GOT3 (cell line): Measurements from ENCODE around the gene VPS9D1.
A peak's percentile ranks its signal among the peaks of the same experiment; 100 is the strongest.
"Not testable (repeated sequence)": the region's sequence is repeated elsewhere in the genome, so short reads cannot be mapped to it uniquely, and the experiment has no call there.

Source experiments
- DNase-seq: peaks from one replicate; lab custom pipeline; 2025; ENCODE audit warnings: mixed read lengths; lab: John Stamatoyannopoulos, UW

The VPS9D1 gene

DNA sequence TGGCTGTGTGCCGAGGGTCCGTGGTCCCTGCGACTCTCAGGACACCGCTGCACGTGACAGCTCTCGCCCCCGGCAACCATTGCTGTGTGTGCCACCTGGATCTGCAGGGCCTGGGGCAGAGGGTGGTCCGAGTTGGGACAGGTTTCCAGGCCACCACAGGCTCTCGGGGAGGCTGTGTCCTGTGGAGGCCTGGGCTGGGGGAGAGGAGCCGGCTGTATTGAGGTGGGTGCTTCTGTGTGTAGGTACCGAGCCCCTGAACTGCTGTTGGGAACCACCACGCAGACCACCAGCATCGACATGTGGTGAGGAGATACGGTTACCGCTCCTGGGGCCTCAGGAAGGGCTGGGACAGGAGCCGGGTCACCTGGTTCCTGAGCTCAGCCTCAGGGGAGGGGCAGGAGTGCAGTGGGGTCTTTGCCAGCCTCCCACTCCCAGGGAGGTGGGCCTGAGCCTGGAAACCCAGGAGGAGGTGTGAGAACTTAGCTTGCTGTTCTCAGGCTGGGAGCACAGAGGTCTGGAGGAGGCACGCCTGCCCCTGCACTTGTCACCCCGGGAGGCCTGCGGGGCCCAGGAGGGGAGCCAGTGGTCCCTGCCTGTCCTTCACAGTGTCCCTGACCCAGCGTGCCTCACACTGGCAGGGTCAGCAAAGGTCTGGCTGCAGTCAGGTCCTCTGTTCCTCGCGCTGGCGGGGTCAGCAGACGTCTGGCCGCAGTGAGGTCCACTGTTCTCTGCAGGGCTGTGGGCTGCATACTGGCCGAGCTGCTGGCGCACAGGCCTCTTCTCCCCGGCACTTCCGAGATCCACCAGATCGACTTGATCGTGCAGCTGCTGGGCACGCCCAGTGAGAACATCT lies 26.5 kb downstream of the VPS9D1 start:
- DNase-seq: no peak

DNA sequence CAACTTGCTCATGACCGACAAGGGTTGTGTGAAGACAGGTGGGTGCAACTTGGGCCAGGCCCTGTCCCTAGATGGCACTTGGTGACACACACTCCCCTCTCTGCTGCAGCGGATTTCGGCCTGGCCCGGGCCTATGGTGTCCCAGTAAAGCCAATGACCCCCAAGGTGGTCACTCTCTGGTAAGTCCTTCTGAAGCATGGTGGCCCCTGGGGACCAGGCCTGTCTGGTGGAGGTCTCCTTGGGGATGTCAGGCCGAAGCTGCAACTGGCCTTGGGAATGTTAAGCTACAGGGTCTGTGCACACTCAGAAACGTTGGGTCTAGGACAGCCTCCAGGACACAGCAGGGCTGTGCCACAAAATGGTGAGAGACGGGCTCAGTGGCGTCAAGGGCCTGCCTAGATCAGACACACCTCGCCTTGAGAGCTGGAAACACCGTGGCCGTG lies 27.4 kb downstream of the VPS9D1 start:
- no peak for DNase-seq

DNA sequence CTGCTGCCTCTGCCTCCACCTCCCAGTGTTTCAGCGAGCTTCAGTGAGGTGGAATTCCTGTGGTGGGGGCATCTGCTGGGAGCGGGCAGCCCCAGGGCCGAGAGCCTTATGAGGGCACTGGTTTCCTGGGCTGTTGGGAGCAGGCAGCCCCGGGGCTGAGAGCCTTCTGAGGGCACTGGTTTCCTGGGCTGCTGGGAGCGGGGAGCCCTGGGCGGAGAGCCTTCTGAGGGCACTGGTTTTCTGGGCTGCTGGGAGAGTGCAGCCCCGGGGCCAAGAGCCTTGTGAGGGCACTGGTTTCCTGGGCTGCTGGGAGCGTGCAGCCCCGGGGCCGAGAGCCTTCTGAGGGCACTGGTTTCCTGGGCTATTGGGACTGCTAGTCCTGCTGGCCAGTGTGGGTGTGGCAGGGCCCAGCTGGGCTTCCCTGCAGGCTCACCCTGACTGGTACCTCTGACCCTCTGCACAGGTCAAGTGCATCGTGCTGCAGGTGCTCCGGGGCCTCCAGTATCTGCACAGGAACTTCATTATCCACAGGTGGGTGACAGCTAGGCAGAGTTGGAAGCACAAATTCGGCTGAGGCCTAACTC lies 28.6 kb downstream of the VPS9D1 start:
- no peak for DNase-seq

DNA sequence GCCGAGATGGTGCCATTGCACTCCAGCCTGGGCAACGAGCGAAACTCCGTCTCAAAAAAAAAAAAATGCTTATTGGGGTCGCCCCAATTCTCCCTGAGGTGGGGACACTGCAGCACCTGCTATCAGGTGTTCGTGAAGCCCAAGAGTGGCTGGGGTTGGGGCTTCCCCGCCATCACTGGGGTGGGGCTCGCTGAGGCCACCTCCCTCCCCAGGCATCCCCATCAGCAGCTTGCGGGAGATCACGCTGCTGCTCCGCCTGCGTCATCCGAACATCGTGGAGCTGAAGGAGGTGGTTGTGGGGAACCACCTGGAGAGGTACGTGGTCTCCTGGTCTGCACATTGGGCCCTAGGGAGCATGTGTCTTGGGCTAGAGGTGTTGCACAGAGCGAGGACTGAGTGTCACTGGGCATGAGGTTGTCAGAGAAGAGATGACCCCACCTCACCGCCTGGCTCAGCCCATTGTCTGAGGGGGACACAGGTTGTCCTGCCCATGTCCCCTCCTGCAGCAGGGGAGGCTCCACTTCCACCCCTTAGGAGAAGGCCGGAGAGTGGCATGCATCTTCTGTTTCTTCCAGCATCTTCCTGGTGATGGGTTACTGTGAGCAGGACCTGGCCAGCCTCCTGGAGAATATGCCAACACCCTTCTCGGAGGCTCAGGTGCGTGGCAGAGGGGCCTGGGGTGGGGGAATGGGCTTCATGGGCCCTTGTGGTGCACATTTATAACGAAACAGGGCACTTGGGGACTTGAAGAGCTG lies 29.3 kb downstream of the VPS9D1 start:
- DNase-seq: no peak

DNA sequence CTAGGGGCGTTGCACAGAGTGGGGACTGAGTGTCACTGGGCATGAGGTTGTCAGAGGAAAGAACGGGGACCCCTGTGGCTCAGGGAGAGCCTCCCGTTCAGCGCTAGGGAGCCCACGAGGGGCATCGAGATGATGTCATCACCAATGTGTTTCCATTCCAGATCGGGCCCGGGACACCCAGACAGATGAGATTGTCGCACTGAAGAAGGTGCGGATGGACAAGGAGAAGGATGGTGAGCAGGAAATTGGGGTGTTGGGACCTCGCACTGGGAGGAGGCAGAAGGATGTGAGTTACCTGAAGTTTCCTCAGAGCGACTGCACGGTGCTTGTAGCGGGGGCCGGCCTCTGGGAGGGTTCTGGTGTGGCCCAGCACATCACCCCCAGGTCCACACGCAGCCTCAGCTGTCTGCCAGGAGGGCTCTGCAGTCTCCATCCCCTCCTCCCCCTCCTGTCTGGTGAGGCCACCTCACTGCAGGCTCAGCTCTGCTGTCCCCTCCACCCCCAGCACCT lies 30.3 kb downstream of the VPS9D1 start:
- DNase-seq: no peak

DNA sequence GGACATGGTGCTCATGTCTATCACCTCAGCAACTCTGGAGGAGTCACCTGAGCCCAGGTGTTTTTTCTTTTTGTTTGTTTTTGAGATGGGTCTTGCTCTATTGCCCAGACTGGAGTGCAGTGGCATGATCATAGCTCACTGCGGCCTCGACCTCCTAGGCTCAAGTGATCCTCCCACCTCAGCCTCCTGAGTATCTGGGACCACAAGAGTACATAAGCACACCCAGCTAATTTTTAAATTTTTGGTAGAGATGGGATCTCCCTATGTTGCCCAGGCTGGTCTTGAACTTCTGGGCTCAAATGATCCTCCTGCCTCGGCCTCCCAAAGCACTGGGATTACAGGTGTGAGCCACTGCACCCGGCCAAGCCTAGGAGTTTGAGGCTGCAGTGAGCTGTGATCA lies 31.1 kb downstream of the VPS9D1 start:
- not testable (repeated sequence) for DNase-seq

DNA sequence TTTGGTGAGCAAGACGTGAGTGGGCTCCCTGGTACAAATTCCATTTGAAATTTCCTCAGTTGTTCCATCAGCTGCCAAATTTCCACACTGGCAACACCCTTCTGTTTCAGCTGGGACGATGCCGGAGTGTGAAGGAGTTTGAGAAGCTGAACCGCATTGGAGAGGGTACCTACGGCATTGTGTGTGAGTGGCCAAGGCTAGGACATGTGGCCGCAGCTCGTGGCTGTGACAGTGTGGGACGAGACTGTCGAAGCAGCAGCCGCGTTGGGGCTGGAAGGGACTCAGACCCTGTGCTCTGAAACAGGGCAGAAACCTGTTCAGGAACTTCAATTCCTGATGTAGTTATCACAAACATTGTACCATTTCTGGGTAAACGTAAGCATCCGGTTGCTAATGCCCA lies 31.6 kb downstream of the VPS9D1 start:
- no peak for DNase-seq

DNA sequence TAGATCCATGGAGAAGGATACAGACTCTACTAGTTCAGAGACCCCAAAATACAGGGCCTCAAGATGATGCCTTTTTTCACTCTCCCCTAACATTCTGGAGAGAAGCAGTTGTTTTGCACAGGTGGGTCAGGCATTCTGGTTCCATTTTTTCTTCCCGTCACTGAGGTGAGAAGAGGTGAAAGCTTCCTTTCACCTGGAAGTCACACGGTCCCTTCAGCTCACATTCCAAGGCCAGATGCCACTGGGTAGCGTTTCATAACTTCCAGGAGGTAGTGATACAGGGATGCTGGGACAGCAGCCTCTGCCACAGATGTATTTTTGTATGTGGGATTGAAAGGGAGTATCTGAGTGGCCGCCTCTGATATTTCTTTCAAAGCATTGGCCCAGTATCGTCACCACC lies 32.3 kb downstream of the VPS9D1 start:
- DNase-seq: no peak

DNA sequence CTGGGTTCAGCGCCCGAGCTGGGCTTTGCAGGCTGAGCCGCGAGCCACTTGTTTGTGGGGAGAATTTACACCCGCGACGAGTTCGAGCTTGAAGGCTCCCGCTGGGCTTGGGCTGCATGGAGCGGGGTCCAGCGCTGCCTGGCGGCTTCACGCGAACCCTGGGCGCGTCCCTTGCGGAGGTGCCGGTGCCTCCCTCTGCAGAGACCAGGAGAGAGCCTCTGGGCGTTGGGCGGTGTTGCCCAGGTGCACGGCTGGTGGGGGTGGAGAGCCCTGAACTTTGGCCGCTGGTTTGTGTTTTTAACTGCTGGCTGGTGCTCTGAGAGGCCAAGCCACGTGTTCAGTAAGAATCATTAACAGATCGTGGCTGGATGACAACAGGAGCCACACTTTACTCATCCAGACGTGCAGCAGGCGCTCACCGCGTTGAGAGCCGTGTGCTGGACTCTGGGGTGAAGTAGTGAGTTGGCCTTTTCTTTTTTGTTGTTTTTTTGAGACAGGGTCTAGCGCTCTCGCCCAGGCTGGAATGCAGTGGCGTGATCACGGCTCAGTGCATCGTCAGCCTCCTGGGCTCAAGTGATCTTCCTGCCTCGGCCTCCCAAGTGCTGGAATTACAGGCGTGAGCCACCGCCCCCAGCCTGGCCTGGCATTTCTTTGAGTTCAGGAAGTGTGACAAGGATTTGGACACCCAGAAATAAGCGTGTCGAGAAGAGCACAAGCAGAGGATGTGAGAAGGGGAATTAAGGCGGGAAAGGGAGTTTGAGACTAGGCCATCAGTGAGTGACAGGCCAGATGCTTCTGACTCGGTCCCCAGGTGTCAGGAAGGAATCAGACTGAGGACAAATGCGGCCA lies 33.4 kb downstream of the VPS9D1 start:
- no peak for DNase-seq

DNA sequence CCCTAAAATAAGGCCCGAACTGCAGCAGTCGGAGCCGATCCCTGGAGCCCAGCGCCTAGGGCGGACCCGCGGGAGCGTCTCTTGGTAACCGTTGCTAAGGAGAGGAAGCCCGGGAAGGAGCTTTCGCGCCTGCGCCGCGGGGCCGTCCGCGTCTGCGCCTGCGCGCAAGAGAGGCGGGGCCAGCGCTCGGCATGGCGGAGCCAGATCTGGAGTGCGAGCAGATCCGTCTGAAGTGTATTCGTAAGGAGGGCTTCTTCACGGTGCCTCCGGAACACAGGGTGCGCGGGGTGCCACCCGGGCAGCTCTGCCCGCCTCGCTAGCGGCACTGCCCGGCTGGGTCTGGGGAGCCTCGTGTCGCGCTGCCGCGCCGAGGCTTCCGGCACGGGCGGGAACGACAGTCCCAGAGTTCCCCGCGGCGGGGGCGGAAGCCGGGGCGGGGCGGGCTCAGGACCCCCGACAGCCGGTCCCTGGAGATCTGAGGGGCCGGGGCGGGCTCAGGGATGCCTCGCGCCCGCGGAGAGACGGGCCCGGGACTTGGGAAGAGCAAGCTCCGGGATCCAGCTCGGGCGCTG lies 34.1 kb downstream of the VPS9D1 start, which contains the start of gene CDK10:
TSS of gene CDK10 (plus strand) at position 170 of the 572 bp plus-strand sequence. CDS start at position 192, 22 bp downstream.
- peak; percentile 86 for DNase-seq

DNA sequence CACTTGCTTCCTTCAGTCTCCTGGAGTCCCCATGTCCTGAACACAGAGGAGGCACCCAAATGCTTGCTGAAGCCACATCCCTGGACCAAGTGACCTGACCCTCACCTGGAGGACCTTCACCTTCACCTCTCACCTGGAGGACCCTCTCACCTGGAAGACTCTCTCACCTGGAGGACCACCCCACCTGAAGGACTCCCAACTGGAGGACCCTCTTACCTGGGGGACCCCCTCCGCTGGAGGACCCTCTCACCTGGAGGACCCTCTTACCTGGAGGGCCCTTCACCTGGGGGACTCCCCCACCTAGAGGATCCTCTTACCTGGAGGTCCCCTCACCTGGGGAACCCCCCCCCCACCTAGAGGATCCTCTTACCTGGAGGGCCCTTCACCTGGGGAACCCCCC lies 34.8 kb downstream of the VPS9D1 start:
- no peak for DNase-seq

DNA sequence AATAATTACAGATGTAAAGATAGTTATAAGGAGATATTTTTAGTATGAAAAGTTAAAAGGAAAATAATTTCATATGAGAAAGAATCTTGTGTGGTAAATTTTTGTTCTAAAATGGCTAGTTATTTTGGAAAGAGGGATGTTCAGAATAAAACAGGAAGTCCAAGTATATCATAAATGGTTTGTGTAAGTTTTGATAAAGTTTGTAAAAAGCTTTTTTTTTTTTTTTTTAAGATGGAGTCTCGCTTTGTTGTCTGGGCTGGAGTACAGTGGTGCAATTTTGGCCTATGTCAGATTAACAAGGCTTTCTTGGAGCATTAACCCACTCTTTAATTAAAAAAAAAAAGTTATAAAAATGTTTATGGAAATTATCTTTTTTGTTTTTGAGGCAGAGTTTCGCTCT lies 42.4 kb downstream of the VPS9D1 start:
- no peak for DNase-seq

DNA sequence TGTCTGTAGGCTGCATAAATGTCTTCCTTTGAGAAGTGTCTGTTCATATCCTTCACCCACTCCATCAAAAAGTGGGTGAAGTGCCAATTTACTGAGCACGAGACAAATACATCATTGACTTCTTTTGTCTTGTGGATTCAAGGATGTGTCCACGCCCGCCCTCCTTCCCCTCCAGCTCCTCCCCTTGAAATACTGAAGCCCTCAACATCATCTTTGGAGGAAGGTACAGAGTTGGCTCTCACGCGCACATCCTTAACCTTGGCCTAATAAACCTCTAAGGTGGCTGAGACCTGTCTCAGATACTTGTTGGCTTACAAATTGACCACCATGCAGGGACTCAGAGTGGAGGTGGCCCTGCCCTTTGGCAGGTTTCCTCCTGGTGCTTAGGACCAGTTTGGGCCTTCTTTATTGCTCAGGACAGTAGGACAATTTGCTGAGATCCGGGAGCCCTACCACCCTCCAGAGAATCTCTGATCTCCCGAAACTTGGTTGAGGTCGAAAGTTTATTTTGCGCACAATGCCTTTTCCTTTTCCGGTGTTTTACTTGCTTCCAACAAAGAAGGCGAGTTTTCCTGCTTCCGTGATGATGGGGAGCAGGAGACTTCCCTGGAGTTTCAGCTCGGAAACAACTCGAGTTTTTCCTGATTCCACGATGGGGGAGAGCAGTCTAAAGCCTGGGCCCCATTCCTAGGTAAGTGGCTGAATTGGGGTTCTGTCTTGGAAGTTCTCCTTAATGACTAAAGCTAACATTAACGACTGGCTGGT lies 48.3 kb downstream of the VPS9D1 start:
- no peak for DNase-seq

DNA sequence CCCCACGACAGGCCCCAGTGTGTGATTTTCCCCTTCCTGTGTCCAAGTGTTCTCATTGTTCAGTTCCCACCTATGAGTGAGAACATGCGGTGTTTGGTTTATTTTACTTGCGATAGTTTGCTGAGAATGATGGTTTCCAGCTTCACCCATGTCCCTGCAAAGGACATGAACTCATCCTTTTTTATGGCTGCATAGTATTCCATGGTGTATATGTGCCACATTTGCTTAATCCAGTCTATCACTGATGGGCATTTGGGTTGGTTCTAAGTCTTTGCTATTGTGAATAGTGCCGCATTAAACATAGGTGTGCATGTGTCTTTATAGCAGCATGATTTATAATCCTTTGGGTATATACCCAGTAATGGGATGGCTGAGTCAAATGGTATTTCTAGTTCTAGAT lies 49.1 kb downstream of the VPS9D1 start:
- DNase-seq: not testable (repeated sequence)

DNA sequence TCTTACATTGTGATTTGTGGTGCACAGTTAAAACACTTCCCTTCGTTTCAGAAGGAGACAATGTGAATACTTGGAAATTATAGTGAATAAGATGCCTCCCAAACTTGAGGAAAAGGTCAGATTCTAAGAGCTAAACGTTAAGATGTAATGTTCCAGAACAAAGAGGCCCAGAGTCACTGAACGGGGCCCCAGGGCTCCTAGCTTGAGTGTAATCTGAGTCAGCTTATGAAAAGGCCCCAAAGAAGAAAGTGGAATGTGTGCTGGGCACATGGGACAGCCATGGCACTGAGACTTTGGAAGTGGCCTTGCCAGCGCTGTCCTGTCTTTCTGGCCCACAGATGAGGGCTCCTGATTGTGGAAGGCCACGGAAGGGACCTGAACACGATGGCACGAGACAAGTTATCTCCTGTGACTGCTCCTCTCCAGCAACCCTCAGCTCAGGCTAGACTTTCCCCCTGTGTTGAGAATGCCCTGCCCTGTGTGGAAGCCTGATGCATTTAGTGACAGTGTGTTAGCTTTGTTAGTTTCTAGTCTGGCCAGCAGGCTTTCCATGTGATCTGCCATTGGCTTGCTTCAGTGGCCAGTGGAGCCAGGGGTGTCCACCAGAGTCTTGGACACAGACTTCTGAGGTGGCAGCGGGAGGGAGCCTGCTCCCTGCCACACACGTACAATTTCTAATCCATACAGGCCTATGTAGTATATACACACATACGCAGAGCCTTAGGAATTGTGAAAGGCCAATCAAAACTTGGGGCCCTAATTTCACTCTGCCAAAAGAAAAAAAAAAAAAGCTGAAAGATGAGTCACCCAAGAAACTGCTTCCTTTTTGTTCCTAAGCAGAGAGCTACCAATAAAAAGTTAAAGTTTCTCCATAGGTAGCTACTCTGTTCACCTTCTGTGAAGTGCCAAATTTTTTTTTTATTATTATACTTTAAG lies 49.9 kb downstream of the VPS9D1 start:
- DNase-seq: no peak

DNA sequence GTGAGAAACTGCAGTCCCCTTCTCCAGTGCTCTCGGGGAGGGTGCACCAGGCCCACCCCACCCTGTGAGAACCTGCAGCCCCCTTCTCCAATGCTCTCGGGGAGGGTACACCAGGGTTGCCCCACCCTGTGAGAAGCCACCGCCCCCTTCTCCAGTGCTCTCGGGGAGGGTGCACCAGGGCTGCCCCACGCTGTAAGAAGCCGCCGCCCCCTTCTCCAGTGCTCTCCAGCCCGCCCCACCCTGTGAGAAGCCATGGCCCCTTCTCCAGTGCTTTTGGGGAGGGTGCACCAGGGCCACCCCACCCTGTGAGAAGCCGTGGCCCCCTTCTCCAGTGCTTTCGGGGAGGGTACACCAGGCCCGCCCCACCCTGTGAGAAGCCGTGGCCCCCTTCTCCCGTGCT lies 50.9 kb downstream of the VPS9D1 start:
- DNase-seq: no peak

DNA sequence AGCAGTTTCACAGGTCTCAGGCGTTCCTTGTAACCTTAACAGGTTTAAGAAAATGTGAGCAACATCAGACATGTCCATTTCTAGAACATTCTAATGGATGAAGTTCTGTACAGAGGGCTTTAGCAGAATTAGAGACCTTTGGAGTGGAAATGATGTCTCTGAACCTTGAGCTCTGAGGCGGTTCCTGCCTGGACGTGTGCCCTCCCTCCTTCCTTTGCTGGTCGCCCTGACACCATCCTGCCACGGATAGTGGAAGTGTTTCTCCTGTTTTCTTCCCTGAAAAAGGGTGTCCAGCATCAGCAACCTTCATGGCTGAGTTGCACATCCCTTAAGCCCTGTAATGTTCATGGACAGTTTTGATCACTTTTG lies 51.9 kb downstream of the VPS9D1 start:
- DNase-seq: no peak

DNA sequence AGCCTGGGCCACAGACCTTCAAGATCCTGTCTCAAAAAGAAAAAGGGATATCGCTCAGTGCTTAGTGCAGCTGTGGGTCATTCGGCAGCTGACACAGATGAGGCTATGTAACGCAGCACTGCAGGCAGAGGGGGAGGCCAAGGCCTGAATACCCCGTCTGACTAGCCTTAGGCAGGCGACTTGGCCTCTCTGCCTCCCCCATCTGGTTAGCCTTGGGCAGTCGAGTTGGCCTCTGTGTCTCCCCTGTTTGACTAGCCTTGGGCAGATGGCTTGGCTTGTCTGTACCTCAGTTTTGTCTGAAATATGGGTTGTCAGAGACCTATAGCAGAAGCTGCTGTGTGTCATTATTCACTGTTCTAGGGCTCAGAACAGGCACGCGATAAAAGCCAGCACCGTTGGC lies 53.1 kb downstream of the VPS9D1 start:
- DNase-seq: no peak

DNA sequence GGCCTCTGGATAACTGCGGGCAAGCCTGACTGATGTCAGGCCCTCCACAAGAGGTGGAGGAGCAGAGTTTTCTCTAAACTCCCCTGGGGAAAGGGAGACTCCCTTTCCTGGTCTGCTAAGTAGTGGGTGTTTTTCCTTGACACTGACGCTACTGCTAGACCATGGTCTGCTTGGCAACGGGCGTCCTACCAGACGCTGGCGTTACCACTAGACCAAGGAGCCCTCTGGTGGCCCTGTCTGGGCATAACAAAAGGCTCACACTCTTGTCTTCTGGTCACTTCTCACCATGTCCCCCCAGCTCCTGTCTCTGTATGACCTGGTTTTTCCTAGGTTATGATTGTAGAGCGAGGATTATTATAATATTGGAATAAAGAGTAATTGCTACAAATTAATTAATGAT lies 53.7 kb downstream of the VPS9D1 start:
- DNase-seq: not testable (repeated sequence)
